Neuronal stem cell (in vitro differentiated cells): ENCODE results near the gene STARD8.
A peak's percentile ranks its signal among the peaks of the same experiment; 100 is the strongest.

Experiments used
- DNase-seq: peaks from one replicate; pipeline ENCODE4 v3.0.0-alpha.2; 2013; ENCODE audit warnings: low spot score
- H2AFZ ChIP-seq: one replicate; pipeline ENCODE4 v1.6.1; 2013; ENCODE audit warnings: mild to moderate bottlenecking, low read length, inconsistent platforms
- H2AK5ac ChIP-seq: 2 replicates; pipeline ENCODE4 v1.6.1; 2013; ENCODE audit warnings: low read depth, mild to moderate bottlenecking, inconsistent platforms, low read length, moderate library complexity, mixed read lengths
- H2BK120ac ChIP-seq: 2 replicates; pipeline ENCODE4 v1.6.1; 2013; ENCODE audit warnings: low read depth, mild to moderate bottlenecking, inconsistent platforms, low read length, moderate library complexity, mixed read lengths
- H2BK12ac ChIP-seq: one replicate; pipeline ENCODE4 v1.6.1; 2013; ENCODE audit warnings: low read length, inconsistent platforms
- H2BK15ac ChIP-seq: 2 replicates; pipeline ENCODE4 v1.6.1; 2013; ENCODE audit warnings: mild to moderate bottlenecking, low read length, inconsistent platforms, mixed read lengths
- H2BK5ac ChIP-seq: one replicate; pipeline ENCODE4 v1.6.1; 2013; ENCODE audit warnings: inconsistent platforms, mild to moderate bottlenecking, low read length, moderate library complexity
- H3K14ac ChIP-seq: one replicate; pipeline ENCODE4 v1.6.1; 2013; ENCODE audit warnings: low read length, inconsistent platforms
- H3K18ac ChIP-seq: 2 replicates; pipeline ENCODE4 v1.6.1; 2013; ENCODE audit warnings: low read length, inconsistent platforms
- H3K23ac ChIP-seq: 2 replicates; pipeline ENCODE4 v1.6.1; 2013; ENCODE audit warnings: low read depth, mild to moderate bottlenecking, mixed read lengths, low read length, inconsistent platforms; ENCODE audit not compliant: poor library complexity
- H3K27ac ChIP-seq: replicated peaks from 3 replicates; pipeline ENCODE4 v1.5.1; 2013; ENCODE audit warnings: low read length, inconsistent platforms
- H3K27me3 ChIP-seq, 3 experiments: 2 replicates each; pipeline ENCODE4 v1.6.1; 2013; ENCODE audit warnings: low read length in 3 of 3, mild to moderate bottlenecking in 2 of 3, inconsistent platforms in 1 of 3, low read depth in 1 of 3, mixed read lengths in 1 of 3, moderate library complexity in 1 of 3; ENCODE audit not compliant: control insufficient read depth in 3 of 3, insufficient read depth in 3 of 3
- H3K36me3 ChIP-seq, 2 donors: replicated peaks in 1 of 2; 2 replicates each; pipeline ENCODE4 v1.6.1; 2013; ENCODE audit warnings: low read length in 2 of 2; ENCODE audit not compliant: control insufficient read depth in 2 of 2, insufficient read depth in 2 of 2
- H3K4ac ChIP-seq: 2 replicates; pipeline ENCODE4 v1.6.1; 2013; ENCODE audit warnings: inconsistent platforms, mild to moderate bottlenecking, low read length, moderate library complexity
- H3K4me1 ChIP-seq, 2 donors: 1 replicate in 1 of 2; 2 replicates in 1 of 2; pipeline ENCODE4 v1.6.1; 2013; ENCODE audit warnings: low read length in 2 of 2, low read depth in 1 of 2; ENCODE audit not compliant: control insufficient read depth in 2 of 2, insufficient read depth in 1 of 2
- H3K4me2 ChIP-seq: one replicate; pipeline ENCODE4 v1.6.1; 2013; ENCODE audit warnings: mild to moderate bottlenecking, low read length, inconsistent platforms; ENCODE audit not compliant: insufficient read depth, poor library complexity, severe bottlenecking
- H3K4me3 ChIP-seq, 2 donors: 2 replicates each; pipeline ENCODE4 v1.5.1; 2013; ENCODE audit warnings: low read length in 2 of 2, mild to moderate bottlenecking in 2 of 2, inconsistent platforms in 1 of 2, moderate library complexity in 1 of 2
- H3K79me1 ChIP-seq: one replicate; pipeline ENCODE4 v1.6.1; 2013; ENCODE audit warnings: low read depth, mild to moderate bottlenecking, inconsistent platforms, low read length, moderate library complexity
- H3K9ac ChIP-seq: one replicate; pipeline ENCODE4 v1.6.1; 2013; ENCODE audit warnings: mild to moderate bottlenecking, low read depth, low read length, inconsistent platforms; ENCODE audit not compliant: poor library complexity
- H3K9me3 ChIP-seq, 2 donors: replicated peaks in 1 of 2; 2 replicates each; pipeline versions ENCODE3 to v1.6.1; 2013; ENCODE audit warnings: low read length in 2 of 2, mild to moderate bottlenecking in 2 of 2, inconsistent platforms in 1 of 2, low read depth in 1 of 2, mixed read lengths in 1 of 2, moderate library complexity in 1 of 2; ENCODE audit not compliant: control insufficient read depth in 2 of 2, insufficient read depth in 1 of 2
- H4K8ac ChIP-seq: one replicate; pipeline ENCODE4 v1.6.1; 2013; ENCODE audit warnings: low read depth, mild to moderate bottlenecking, inconsistent platforms, low read length, moderate library complexity
- H4K91ac ChIP-seq: one replicate; pipeline ENCODE4 v1.6.1; 2013; ENCODE audit warnings: low read length, low read depth, mild to moderate bottlenecking, inconsistent platforms; ENCODE audit not compliant: poor library complexity
- WGBS, 2 donors: extraction: QIAGEN DNeasy Blood & Tissue Kit; methylation state at CpG; one replicate each; pipeline ENCODE4 v1.1.7; 2013; ENCODE audit warnings: missing lambda C conversion rate in 2 of 2, mixed read lengths in 1 of 2; ENCODE audit not compliant: insufficient read length in 2 of 2, insufficient replicate concordance in 1 of 2; ENCODE audit errors: extremely low coverage in 2 of 2; 5-methylcytosine and 5-hydroxymethylcytosine counted together

Gene STARD8

GRCh38 chrX:68719904-68720614 lies 72.6 kb downstream of the STARD8 start:
- Histone ChIP-seq H2BK120ac (no peak overlapping the region), H2BK15ac (no peak overlapping the region), H4K91ac (no peak overlapping the region), H3K36me3 (no peaks in the 10 kb centered on the region), H3K14ac (no peak overlapping the region), H3K9ac (no peak overlapping the region), H3K79me1 (no peaks in the 10 kb centered on the region), H2AK5ac (no peak overlapping the region), H3K9me3 (no peaks in the 10 kb centered on the region), H2BK12ac (no peak overlapping the region), H3K4me2 (no peak overlapping the region), H3K27me3 (no peaks in the 10 kb centered on the region), H3K23ac (no peak overlapping the region), H3K4me1 (no peaks in the 10 kb centered on the region), H3K27ac (no peak overlapping the region), H4K8ac (no peak overlapping the region), H3K4ac (no peak overlapping the region), H2AFZ (no peak overlapping the region), H3K18ac (no peak overlapping the region), H2BK5ac (no peak overlapping the region), H3K4me3 (no peak overlapping the region)
- WGBS, 2 donors = no CpG with 5 or more reads among the region's 11 CpGs
- DNase-seq = no peak

GRCh38 chrX:68720851-68721250 lies 73.4 kb downstream of the STARD8 start:
- H3K9ac ChIP-seq = no peak overlapping the region
- H2BK120ac ChIP-seq = no peak overlapping the region
- H3K4me3 ChIP-seq = no peak overlapping the region
- H2BK12ac ChIP-seq = no peak overlapping the region
- no peak overlapping the region for H2AK5ac ChIP-seq
- no peak for DNase-seq
- no peaks in the 10 kb centered on the region for H3K27me3 ChIP-seq
- no peak overlapping the region for H3K27ac ChIP-seq
- no peaks in the 10 kb centered on the region for H3K36me3 ChIP-seq
- H2BK5ac ChIP-seq = no peak overlapping the region
- no peak overlapping the region for H4K91ac ChIP-seq
- no peak overlapping the region for H2AFZ ChIP-seq
- no peak overlapping the region for H4K8ac ChIP-seq
- H3K79me1 ChIP-seq = no peaks in the 10 kb centered on the region
- WGBS, 2 donors = no CpG with 5 or more reads among the region's 9 CpGs
- no peak overlapping the region for H3K4ac ChIP-seq
- H3K4me2 ChIP-seq = no peak overlapping the region
- no peaks in the 10 kb centered on the region for H3K4me1 ChIP-seq
- no peak overlapping the region for H3K18ac ChIP-seq
- no peak overlapping the region for H3K14ac ChIP-seq
- H3K9me3 ChIP-seq = no peaks in the 10 kb centered on the region
- H3K23ac ChIP-seq = no peak overlapping the region
- H2BK15ac ChIP-seq = no peak overlapping the region

- Histone ChIP-seq H4K91ac (no peak overlapping the region), H3K27me3 (no peaks in the 10 kb centered on the region), H3K9me3 (no peaks in the 10 kb centered on the region), H3K14ac (no peak overlapping the region), H3K4ac (no peak overlapping the region), H2BK12ac (no peak overlapping the region), H3K36me3 (no peaks in the 10 kb centered on the region), H3K4me3 (no peak overlapping the region), H2BK120ac (no peak overlapping the region), H2BK5ac (no peak overlapping the region), H3K23ac (no peak overlapping the region), H3K18ac (no peak overlapping the region), H3K4me2 (no peak overlapping the region), H3K4me1 (no peaks in the 10 kb centered on the region), H2AK5ac (no peak overlapping the region), H2BK15ac (no peak overlapping the region), H3K27ac (no peak overlapping the region), H4K8ac (no peak overlapping the region), H3K79me1 (no peaks in the 10 kb centered on the region), H2AFZ (no peak overlapping the region), H3K9ac (peak overlapping the region; percentile 21)
- no peak for DNase-seq
- no CpG with 5 or more reads among the region's 7 CpGs for WGBS, 2 donors
Measured at GRCh38 chrX:68721546-68721945, 74.1 kb downstream of the STARD8 start.

GRCh38 chrX:68721991-68722860 lies 74.8 kb downstream of the STARD8 start:
- H2BK120ac ChIP-seq = no peak overlapping the region
- no peak overlapping the region for H3K4me2 ChIP-seq
- H3K79me1 ChIP-seq = no peaks in the 10 kb centered on the region
- H3K27me3 ChIP-seq = no peaks in the 10 kb centered on the region
- DNase-seq = no peak
- no peaks in the 10 kb centered on the region for H3K9me3 ChIP-seq
- H2BK12ac ChIP-seq = no peak overlapping the region
- H3K23ac ChIP-seq = no peak overlapping the region
- WGBS, 2 donors = no CpG with 5 or more reads among the region's 16 CpGs
- H3K18ac ChIP-seq = no peak overlapping the region
- H2AK5ac ChIP-seq = no peak overlapping the region
- H3K14ac ChIP-seq = no peak overlapping the region
- H3K4me1 ChIP-seq = no peaks in the 10 kb centered on the region
- H3K4ac ChIP-seq = no peak overlapping the region
- no peak overlapping the region for H2BK5ac ChIP-seq
- H3K9ac ChIP-seq = peak overlapping the region; percentile 21
- H3K4me3 ChIP-seq = no peak overlapping the region
- H4K8ac ChIP-seq = no peak overlapping the region
- no peak overlapping the region for H2BK15ac ChIP-seq
- no peak overlapping the region for H2AFZ ChIP-seq
- H3K27ac ChIP-seq = no peak overlapping the region
- H4K91ac ChIP-seq = no peak overlapping the region
- no peaks in the 10 kb centered on the region for H3K36me3 ChIP-seq
